T-cell (primary cell): ENCODE results near the gene TMPRSS2. TPM values are rescaled to one million over a fixed set of nuclear protein-coding genes. Genes with fewer than 3 reads are reported as not detected.

Source experiments
- ATAC-seq, 4 experiments: fragments of 200-7000 bp in 3 of 4; fragments of 150-1000 bp in 1 of 4; cut with Tn5 transposase; replicated peaks in 1 of 4; 1 replicate in 3 of 4; 2 replicates in 1 of 4; pipeline ENCODE4 v1.10.0; 2021; ENCODE audit warnings: moderate library complexity in 3 of 4, mild to moderate bottlenecking in 2 of 4, moderate number of reproducible peaks in 1 of 4
- CTCF ChIA-PET, 2 donors: fragments of 300-600 bp; sonication (Branson Sonifier 250); formaldehyde crosslinking; loops; one replicate each; lab custom pipeline; 2022; ENCODE audit warnings: antibody characterized with exemption in 2 of 2; lab: Charles Lee
- POLR2A ChIA-PET, 2 donors: fragments of 300-600 bp; sonication (Branson Sonifier 250); formaldehyde crosslinking; loops; one replicate each; lab custom pipeline; 2022; ENCODE audit warnings: antibody characterized with exemption in 2 of 2; lab: Charles Lee
- DNase-seq, 35 experiments: peaks; one replicate each; pipeline versions ENCODE4 v3.0.0 to v3.0.0-alpha.2; 2013 to 2023
- H3K27ac ChIP-seq: one replicate; pipeline ENCODE4 v1.5.1; 2013; ENCODE audit warnings: low read length
- H3K27me3 ChIP-seq, 2 experiments: replicated peaks in 1 of 2; 1 replicate in 1 of 2; 2 replicates in 1 of 2; pipeline versions ENCODE4 v1.6.1 to v1.7.0; 2013; ENCODE audit warnings: low read length in 1 of 2, mixed read lengths in 1 of 2; ENCODE audit not compliant: control insufficient read depth in 2 of 2, insufficient read depth in 2 of 2; ENCODE audit errors: extremely low read depth in 1 of 2
- H3K36me3 ChIP-seq, 2 donors: 1 replicate in 1 of 2; 2 replicates in 1 of 2; pipeline versions ENCODE4 v1.6.1 to v1.7.0; 2013; ENCODE audit warnings: low read length in 1 of 2; ENCODE audit not compliant: control insufficient read depth in 2 of 2, insufficient read depth in 1 of 2; ENCODE audit errors: extremely low read depth in 1 of 2
- H3K4me1 ChIP-seq, 2 experiments: 1 replicate in 1 of 2; 2 replicates in 1 of 2; pipeline versions ENCODE4 v1.6.1 to v1.7.0; 2013; ENCODE audit warnings: low read length in 2 of 2, mixed read lengths in 1 of 2; ENCODE audit not compliant: insufficient read depth in 2 of 2, control insufficient read depth in 1 of 2; ENCODE audit errors: extremely low read depth in 1 of 2
- H3K4me3 ChIP-seq, 2 donors: 1 replicate in 1 of 2; 2 replicates in 1 of 2; pipeline versions ENCODE4 v1.5.1 to v1.7.0; 2013; ENCODE audit warnings: mild to moderate bottlenecking in 2 of 2, low read length in 1 of 2, moderate library complexity in 1 of 2; ENCODE audit not compliant: control insufficient read depth in 1 of 2; ENCODE audit errors: extremely low read depth in 1 of 2
- H3K9me3 ChIP-seq: 2 replicates; pipeline ENCODE4 v1.7.0; 2013
- H3K27ac Mint-ChIP-seq, 2 donors: one replicate each; pipeline ENCODE4 v1.8.0; 2020 to 2021; ENCODE audit warnings: mild to moderate bottlenecking in 2 of 2, mixed read lengths in 2 of 2
- H3K27me3 Mint-ChIP-seq, 2 donors: one replicate each; pipeline ENCODE4 v1.8.0; 2021 to 2022; ENCODE audit warnings: mixed read lengths in 2 of 2
- H3K36me3 Mint-ChIP-seq: one replicate; pipeline ENCODE4 v1.8.0; 2021; ENCODE audit warnings: mixed read lengths
- H3K4me1 Mint-ChIP-seq, 3 donors: one replicate each; pipeline ENCODE4 v1.8.0; 2020 to 2022; ENCODE audit warnings: mixed read lengths in 3 of 3, mild to moderate bottlenecking in 1 of 3
- H3K4me3 Mint-ChIP-seq, 3 donors: one replicate each; pipeline ENCODE4 v1.8.0; 2020 to 2022; ENCODE audit warnings: mild to moderate bottlenecking in 3 of 3, mixed read lengths in 3 of 3, moderate library complexity in 3 of 3
- H3K9me3 Mint-ChIP-seq, 3 donors: one replicate each; pipeline ENCODE4 v1.8.0; 2020 to 2022; ENCODE audit warnings: mixed read lengths in 3 of 3
- WGBS: methylation state at CpG from one replicate; pipeline ENCODE4 v1.1.5; 2013; ENCODE audit warnings: missing lambda C conversion rate; ENCODE audit not compliant: insufficient coverage; 5-methylcytosine and 5-hydroxymethylcytosine counted together
- total RNA-seq, 35 experiments: library from RNA in 6 of 35; stranded (reverse) in 6 of 35; fragments of 120-200 nt in 1 of 35; gene quantifications; one replicate each; pipeline versions ENCODE4 v1.2.1 to v1.2.4 and lab custom pipeline; 2013 to 2026

TMPRSS2 gene
- total RNA-seq, 5 donors from 2014 or later (not counting 1 experiment from before 2014, with no cell fraction given): 0.35 to 0.73 (median 0.53) TPM; not detected in 2

GRCh38 chr21:41542727-41543126, 34.8 kb upstream of the TMPRSS2 start:
- peaks cover 5 to 8% (median 5%) of the 10 kb centered on the region in 3 donors for H3K4me1 Mint-ChIP-seq
- Histone ChIP-seq H3K36me3 (no peaks in the 10 kb centered on the region), H3K4me1 (no peaks in the 10 kb centered on the region), H3K9me3 (no peaks in the 10 kb centered on the region), H3K4me3 (no peak overlapping the region), H3K27ac (no peak overlapping the region), H3K27me3 (peaks cover 0 to 21% of the 10 kb centered on the region in 2 experiments)
- no peak for DNase-seq
- CTCF ChIA-PET: no interaction called here
- no peaks in the 10 kb centered on the region for H3K36me3 Mint-ChIP-seq
- peaks cover 35 to 41% of the 10 kb centered on the region in 2 donors for H3K27me3 Mint-ChIP-seq
- no CpG with 5 or more reads among the region's 9 CpGs for WGBS
- no peak for ATAC-seq
- no peaks in the 10 kb centered on the region for H3K9me3 Mint-ChIP-seq
- no peak overlapping the region for H3K27ac Mint-ChIP-seq
- H3K4me3 Mint-ChIP-seq: no peak overlapping the region
- POLR2A ChIA-PET: interaction anchor here in 1 of 2 donors (0.6 kb wide), 1 partner anchor 368 kb away, joined by 7 read pairs; no protein-coding TSS in a partner anchor

GRCh38 chr21:41537356-41537755, 29.4 kb upstream of the TMPRSS2 start:
- no peaks in the 10 kb centered on the region for H3K36me3 Mint-ChIP-seq
- Histone ChIP-seq H3K36me3 (no peaks in the 10 kb centered on the region), H3K4me1 (no peaks in the 10 kb centered on the region), H3K9me3 (no peaks in the 10 kb centered on the region), H3K4me3 (no peak overlapping the region), H3K27me3 (peaks cover 0 to 45% of the 10 kb centered on the region in 2 experiments), H3K27ac (no peak overlapping the region)
- H3K4me1 Mint-ChIP-seq: no peaks in the 10 kb centered on the region
- ChIA-PET POLR2A (no interaction called here), CTCF (no interaction called here)
- no peak overlapping the region for H3K4me3 Mint-ChIP-seq
- no peak overlapping the region for H3K27ac Mint-ChIP-seq
- ATAC-seq (no peak), DNase-seq (no peak)
- WGBS: 71% methylated on average over 6 of the region's 8 CpGs
- H3K9me3 Mint-ChIP-seq: no peaks in the 10 kb centered on the region
- peaks cover 33 to 35% of the 10 kb centered on the region in 2 donors for H3K27me3 Mint-ChIP-seq

GRCh38 chr21:41536827-41537103, 28.8 kb upstream of the TMPRSS2 start:
- ChIA-PET POLR2A (no interaction called here), CTCF (no interaction called here)
- Mint-ChIP-seq H3K9me3 (no peaks in the 10 kb centered on the region), H3K4me3 (no peak overlapping the region), H3K36me3 (no peaks in the 10 kb centered on the region), H3K27ac (no peak overlapping the region), H3K4me1 (no peaks in the 10 kb centered on the region), H3K27me3 (peaks cover 29 to 31% of the 10 kb centered on the region in 2 donors)
- ATAC-seq (no peak), DNase-seq (no peak)
- Histone ChIP-seq H3K27me3 (peaks cover 0 to 43% of the 10 kb centered on the region in 2 experiments), H3K36me3 (no peaks in the 10 kb centered on the region), H3K9me3 (no peaks in the 10 kb centered on the region), H3K4me1 (no peaks in the 10 kb centered on the region), H3K4me3 (no peak overlapping the region), H3K27ac (no peak overlapping the region)
- 17% methylated on average over 1 of the region's 7 CpGs for WGBS

GRCh38 chr21:41536076-41536826, 28.3 kb upstream of the TMPRSS2 start:
- DNase-seq: no peak
- Mint-ChIP-seq H3K9me3 (no peaks in the 10 kb centered on the region), H3K27me3 (peaks cover 25 to 27% of the 10 kb centered on the region in 2 donors), H3K27ac (no peak overlapping the region), H3K4me1 (no peaks in the 10 kb centered on the region), H3K36me3 (no peaks in the 10 kb centered on the region), H3K4me3 (no peak overlapping the region)
- ATAC-seq: no peak
- Histone ChIP-seq H3K36me3 (no peaks in the 10 kb centered on the region), H3K4me3 (no peak overlapping the region), H3K4me1 (no peaks in the 10 kb centered on the region), H3K27me3 (peaks cover 0 to 39% of the 10 kb centered on the region in 2 experiments), H3K27ac (no peak overlapping the region), H3K9me3 (no peaks in the 10 kb centered on the region)
- WGBS: 61% methylated on average over 16 of the region's 19 CpGs
- ChIA-PET POLR2A (no interaction called here), CTCF (no interaction called here)

GRCh38 chr21:41530366-41530765, 22.4 kb upstream of the TMPRSS2 start:
- H3K27ac Mint-ChIP-seq: no peak overlapping the region
- H3K4me1 Mint-ChIP-seq: no peaks in the 10 kb centered on the region
- Histone ChIP-seq H3K4me3 (no peak overlapping the region), H3K36me3 (no peaks in the 10 kb centered on the region), H3K27me3 (peaks cover 0 to 27% of the 10 kb centered on the region in 2 experiments), H3K9me3 (no peaks in the 10 kb centered on the region), H3K4me1 (no peaks in the 10 kb centered on the region), H3K27ac (no peak overlapping the region)
- ChIA-PET POLR2A (no interaction called here), CTCF (no interaction called here)
- ATAC-seq (no peak), DNase-seq (no peak)
- peaks cover 6 to 8% of the 10 kb centered on the region in 2 donors for H3K27me3 Mint-ChIP-seq
- 78% methylated on average over 2 of the region's 4 CpGs for WGBS
- no peak overlapping the region for H3K4me3 Mint-ChIP-seq
- no peaks in the 10 kb centered on the region for H3K9me3 Mint-ChIP-seq
- H3K36me3 Mint-ChIP-seq: no peaks in the 10 kb centered on the region

GRCh38 chr21:41529769-41530168, 21.8 kb upstream of the TMPRSS2 start:
- Mint-ChIP-seq H3K27me3 (peaks cover 7 to 8% of the 10 kb centered on the region in 2 donors), H3K27ac (no peak overlapping the region), H3K4me3 (no peak overlapping the region), H3K4me1 (no peaks in the 10 kb centered on the region), H3K9me3 (no peaks in the 10 kb centered on the region), H3K36me3 (no peaks in the 10 kb centered on the region)
- Histone ChIP-seq H3K36me3 (no peaks in the 10 kb centered on the region), H3K9me3 (no peaks in the 10 kb centered on the region), H3K27me3 (peaks cover 0 to 27% of the 10 kb centered on the region in 2 experiments), H3K4me1 (no peaks in the 10 kb centered on the region), H3K27ac (no peak overlapping the region), H3K4me3 (no peak overlapping the region)
- DNase-seq (no peak), ATAC-seq (no peak)
- ChIA-PET CTCF (interaction anchor here in 1 of 2 donors (0.5 kb wide), 1 partner anchor 367 kb away, joined by 3 read pairs; no protein-coding TSS in a partner anchor), POLR2A (no interaction called here)
- WGBS: 87% methylated on average over 5 of the region's 9 CpGs
